ENCODE results near the gene AK5.
A peak's percentile ranks its signal among the peaks of the same experiment; 100 is the strongest.

Gene AK5

DNA sequence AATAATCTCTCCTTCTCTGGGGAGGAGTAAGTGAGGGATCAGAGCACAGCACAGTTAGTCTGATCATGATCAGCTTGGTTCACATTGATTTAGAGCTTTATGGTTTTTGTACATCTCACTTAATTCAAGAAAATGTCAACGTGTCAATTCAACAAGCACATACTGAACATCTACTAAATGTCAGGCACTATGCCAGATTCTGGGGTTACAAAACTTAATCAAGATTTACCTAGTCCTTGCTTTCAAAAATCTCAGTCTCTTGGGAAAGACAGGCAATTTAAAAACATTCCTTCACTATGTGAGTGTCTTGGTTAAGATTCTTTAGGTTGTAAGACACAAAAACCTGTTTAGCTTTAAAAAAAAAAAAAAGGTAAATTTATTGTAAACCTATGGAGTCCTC lies 181.4 kb downstream of the AK5 start:
- no peak for TF ChIP-seq ZFX (IDR thresholded peaks at IDR 0.05; ENCODE audit: borderline replicate concordance)
- no peak for TF ChIP-seq CTCF (IDR thresholded peaks at IDR 0.05)
- H3K27ac ChIP-seq, result no peak overlapping the region

DNA sequence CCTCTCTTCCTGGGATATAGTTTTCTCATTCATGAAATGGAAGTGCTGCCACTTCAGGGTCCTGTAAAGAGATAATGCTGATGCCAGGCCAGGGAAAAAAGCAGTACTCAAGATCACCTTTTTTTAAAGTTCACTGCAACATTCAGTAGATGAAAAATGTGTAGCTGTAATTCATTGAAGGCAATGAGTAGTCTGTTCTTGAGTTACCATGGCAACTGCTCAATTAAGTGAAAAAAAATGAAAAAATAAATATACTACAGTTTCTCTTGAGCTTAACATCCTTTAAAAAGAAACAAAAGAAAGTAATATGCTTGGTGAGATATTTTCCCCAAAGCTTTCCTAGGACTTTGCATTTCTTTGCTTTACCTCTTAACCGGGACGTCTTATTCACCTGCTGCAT lies 183.3 kb downstream of the AK5 start:
- TF ChIP-seq CTCF (IDR thresholded peaks at IDR 0.05), result no peak

GRCh38 chr1:77465922-77466321 lies 184.1 kb downstream of the AK5 start:
- H3K27ac ChIP-seq, result no peak overlapping the region
- TF ChIP-seq ZFX (IDR thresholded peaks at IDR 0.05; ENCODE audit: borderline replicate concordance), result no peak
- no peak for TF ChIP-seq CTCF (IDR thresholded peaks at IDR 0.05)

More for the DNA sequence above, 183.3 kb downstream of the AK5 start:
- no peak overlapping the region for H3K27ac ChIP-seq

GRCh38 chr1:77467021-77467595 lies 185.3 kb downstream of the AK5 start:
- TF ChIP-seq ZFX (IDR thresholded peaks at IDR 0.05; ENCODE audit: borderline replicate concordance) (no peak), CTCF (IDR thresholded peaks at IDR 0.05) (no peak)

DNA sequence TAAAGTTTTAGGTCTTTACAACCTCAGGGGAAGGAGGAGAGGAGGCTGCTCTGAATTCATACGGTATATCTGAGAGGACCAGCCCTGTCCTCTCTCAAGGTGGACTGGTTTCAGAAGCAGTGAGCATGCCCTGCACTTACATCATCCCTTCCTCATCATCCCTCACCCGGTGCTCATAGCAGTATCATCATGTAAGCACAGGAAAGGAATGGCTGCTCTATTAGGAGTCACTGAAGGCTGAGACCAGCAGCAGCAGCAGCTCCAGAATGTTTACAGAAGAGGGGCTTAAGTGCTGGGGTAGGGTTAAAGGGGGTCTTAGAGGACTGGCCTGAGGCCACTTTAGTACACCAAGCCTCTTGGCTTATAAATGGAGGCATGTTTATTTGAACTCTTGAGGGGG lies 185.9 kb downstream of the AK5 start:
- TF ChIP-seq CTCF (IDR thresholded peaks at IDR 0.05), result no peak
- no peak for TF ChIP-seq ZFX (IDR thresholded peaks at IDR 0.05; ENCODE audit: borderline replicate concordance)
- H3K27ac ChIP-seq, result peak overlapping the region; percentile 66

More at GRCh38 chr1:77467021-77467595, 185.3 kb downstream of the AK5 start:
- no peak overlapping the region for H3K27ac ChIP-seq

GRCh38 chr1:77468257-77468948 lies 186.6 kb downstream of the AK5 start:
- peak overlapping the region; percentile 66 for H3K27ac ChIP-seq

More at GRCh38 chr1:77468257-77468948, 186.6 kb downstream of the AK5 start:
- no peak for TF ChIP-seq ZFX (IDR thresholded peaks at IDR 0.05; ENCODE audit: borderline replicate concordance)
- no peak for TF ChIP-seq CTCF (IDR thresholded peaks at IDR 0.05)

All from 22Rv1 (cell line).